ENCODE data around the gene EGFLAM.
A peak's percentile ranks its signal among the peaks of the same experiment; 100 is the strongest.

- TF ChIP-seq CTCF (IDR thresholded peaks at IDR 0.05) (peak; percentile 69 to 81 (median 74)), POLR2A (IDR thresholded peaks at IDR 0.05; ENCODE audit: low read depth) (no peak)
Observed at GRCh38 chr5:38420691-38421390, 162.5 kb downstream of the EGFLAM start.

Measured in esophagus muscularis mucosa (tissue), 3 donors.